Rectal smooth muscle tissue (tissue), 1 donor: ENCODE data around the gene C10orf71.

ENCODE experiments used
- H3K27ac ChIP-seq: one replicate; pipeline ENCODE4 v1.7.0; 2013; ENCODE audit warnings: low read depth, low read length, inconsistent platforms
- H3K27me3 ChIP-seq: one replicate; pipeline ENCODE4 v1.7.0; 2013; ENCODE audit warnings: low read length; ENCODE audit not compliant: control insufficient read depth, insufficient read depth
- H3K36me3 ChIP-seq: one replicate; pipeline ENCODE4 v1.7.0; 2013; ENCODE audit warnings: low read length; ENCODE audit not compliant: control insufficient read depth, insufficient read depth
- H3K4me1 ChIP-seq: one replicate; pipeline ENCODE4 v1.7.0; 2013; ENCODE audit warnings: low read length; ENCODE audit not compliant: control insufficient read depth, insufficient read depth
- H3K4me3 ChIP-seq: one replicate; pipeline ENCODE4 v1.7.0; 2013; ENCODE audit warnings: low read length
- H3K9ac ChIP-seq: one replicate; pipeline ENCODE4 v1.7.0; 2013; ENCODE audit warnings: low read length

Gene C10orf71

DNA sequence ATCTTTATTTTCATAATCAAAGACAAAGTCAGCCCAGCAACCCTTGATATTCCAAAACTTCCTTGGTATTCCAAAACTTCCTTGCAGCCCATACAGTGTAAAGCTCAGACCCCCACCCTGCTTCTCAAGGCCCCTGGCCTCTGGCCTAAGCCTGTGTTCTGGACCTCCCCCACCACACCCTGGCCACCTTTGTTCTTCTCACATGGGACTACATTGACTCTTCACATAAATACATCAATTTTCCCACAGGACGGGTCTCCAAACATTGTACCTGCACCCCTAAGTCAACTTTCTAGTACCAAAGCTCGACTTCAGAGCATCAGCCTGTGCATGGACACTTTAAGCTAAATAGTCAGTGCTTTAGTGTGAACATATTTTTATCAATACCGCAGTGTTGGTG, 56.3 kb downstream of the C10orf71 start:
- Histone ChIP-seq H3K27ac (no peak overlapping the region), H3K27me3 (no peaks in the 10 kb centered on the region), H3K36me3 (no peaks in the 10 kb centered on the region), H3K4me3 (no peak overlapping the region), H3K4me1 (no peaks in the 10 kb centered on the region), H3K9ac (no peak overlapping the region)

DNA sequence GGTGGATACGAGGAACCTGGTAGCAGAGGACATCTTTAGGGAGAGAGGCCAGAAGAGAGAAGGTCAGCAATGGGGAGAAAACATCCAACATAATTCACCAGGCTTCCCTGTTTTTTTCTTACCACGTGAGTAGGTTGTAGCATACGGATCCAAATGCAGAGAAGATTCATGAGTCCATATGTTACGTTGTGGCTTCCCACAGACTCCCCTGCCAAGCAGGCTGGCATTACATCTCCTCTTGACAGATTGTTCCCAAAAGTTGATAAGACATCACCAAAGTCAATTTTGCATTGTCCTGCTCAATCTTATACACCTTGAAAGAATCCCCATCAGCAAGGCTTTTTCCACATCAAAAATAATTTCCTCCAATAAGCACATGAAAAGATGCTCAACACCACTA, 57.2 kb downstream of the C10orf71 start:
- Histone ChIP-seq H3K27ac (no peak overlapping the region), H3K4me1 (no peaks in the 10 kb centered on the region), H3K27me3 (no peaks in the 10 kb centered on the region), H3K9ac (no peak overlapping the region), H3K4me3 (no peak overlapping the region), H3K36me3 (no peaks in the 10 kb centered on the region)

DNA sequence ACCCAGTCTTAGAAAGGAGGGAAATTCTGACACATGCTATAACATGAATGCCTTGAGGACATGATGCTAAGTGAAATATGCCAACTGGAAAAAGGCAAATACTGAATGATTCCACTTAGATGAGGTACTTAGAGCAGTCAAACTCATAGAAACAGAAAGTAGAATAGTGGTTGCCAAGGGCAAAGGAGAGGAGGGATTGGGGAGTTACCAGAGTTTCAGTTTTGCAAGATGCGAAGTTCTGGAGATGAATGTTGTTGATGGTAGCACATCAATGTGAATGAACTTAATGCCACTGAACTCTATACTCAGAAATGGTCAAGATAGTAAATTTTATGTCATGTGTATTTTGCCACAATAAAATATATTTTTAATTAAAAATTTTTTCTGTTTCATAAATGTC, 58.0 kb downstream of the C10orf71 start:
- Histone ChIP-seq H3K4me3 (no peak overlapping the region), H3K4me1 (no peaks in the 10 kb centered on the region), H3K36me3 (no peaks in the 10 kb centered on the region), H3K27me3 (no peaks in the 10 kb centered on the region), H3K9ac (no peak overlapping the region), H3K27ac (no peak overlapping the region)

DNA sequence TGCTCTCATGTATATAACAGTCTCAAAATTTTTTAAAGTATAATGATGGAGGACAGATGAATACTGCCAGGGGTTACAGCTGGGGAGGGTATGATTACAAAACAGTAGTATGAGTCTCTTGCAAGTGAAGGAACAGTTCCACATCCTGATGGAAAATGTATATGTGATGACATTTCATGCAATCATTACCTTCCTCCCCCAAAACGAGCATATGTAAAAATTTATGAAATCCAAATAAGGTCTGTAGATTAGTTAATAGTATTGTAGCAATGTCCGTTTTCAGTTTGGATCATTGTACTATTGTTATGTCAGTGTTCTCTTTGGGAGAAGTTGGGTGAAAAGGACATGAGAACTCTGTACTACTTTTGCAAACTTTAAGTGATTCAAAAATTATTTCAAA, 58.9 kb downstream of the C10orf71 start:
- Histone ChIP-seq H3K36me3 (no peaks in the 10 kb centered on the region), H3K27me3 (no peaks in the 10 kb centered on the region), H3K9ac (no peak overlapping the region), H3K4me1 (no peaks in the 10 kb centered on the region), H3K4me3 (no peak overlapping the region), H3K27ac (no peak overlapping the region)

DNA sequence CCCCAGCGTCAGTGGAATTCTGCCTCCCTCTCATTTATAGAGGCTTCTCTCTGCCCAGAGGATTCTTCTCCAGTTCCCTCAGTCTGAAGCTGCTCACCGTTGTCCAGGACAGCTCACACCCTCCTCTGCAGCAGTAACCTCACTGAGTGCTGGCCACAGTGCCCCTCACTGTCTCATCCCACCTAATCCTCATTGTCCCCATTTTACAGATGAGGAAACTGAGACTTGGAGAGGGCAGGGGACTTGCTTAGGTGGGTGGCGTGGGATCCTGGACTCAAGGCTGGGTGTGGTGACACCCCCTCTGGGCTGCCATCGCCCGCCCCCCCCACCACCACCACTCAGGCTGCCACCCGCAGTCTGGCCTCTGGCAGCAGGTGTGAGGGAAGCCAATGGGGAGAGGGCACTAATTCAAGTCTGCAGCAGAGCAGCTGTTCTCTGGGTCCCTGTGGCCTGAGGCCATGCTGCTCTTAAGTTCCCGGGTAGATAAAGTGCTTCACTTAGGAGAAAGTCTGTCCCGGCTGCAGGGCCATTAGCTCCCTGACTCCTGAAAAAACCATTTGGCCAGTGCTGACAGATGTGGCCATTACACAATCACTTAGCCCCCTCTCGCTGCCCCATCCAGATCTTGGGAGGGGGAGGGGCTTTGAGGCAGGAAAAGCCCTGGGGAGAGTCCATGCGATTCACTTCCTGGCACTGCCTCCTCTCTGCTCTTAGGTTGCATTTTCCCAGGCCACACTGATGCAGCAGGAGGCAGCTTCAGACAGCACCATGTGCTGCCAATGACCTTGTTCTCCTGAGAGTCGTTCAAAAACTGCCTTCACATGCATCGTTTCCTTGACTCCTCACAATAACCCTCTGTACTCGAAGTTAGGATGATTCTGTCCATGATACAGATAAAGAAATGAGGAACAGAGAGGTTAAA, 60.6 kb downstream of the C10orf71 start:
- Histone ChIP-seq H3K4me3 (no peak overlapping the region), H3K27ac (no peak overlapping the region), H3K27me3 (no peaks in the 10 kb centered on the region)

DNA sequence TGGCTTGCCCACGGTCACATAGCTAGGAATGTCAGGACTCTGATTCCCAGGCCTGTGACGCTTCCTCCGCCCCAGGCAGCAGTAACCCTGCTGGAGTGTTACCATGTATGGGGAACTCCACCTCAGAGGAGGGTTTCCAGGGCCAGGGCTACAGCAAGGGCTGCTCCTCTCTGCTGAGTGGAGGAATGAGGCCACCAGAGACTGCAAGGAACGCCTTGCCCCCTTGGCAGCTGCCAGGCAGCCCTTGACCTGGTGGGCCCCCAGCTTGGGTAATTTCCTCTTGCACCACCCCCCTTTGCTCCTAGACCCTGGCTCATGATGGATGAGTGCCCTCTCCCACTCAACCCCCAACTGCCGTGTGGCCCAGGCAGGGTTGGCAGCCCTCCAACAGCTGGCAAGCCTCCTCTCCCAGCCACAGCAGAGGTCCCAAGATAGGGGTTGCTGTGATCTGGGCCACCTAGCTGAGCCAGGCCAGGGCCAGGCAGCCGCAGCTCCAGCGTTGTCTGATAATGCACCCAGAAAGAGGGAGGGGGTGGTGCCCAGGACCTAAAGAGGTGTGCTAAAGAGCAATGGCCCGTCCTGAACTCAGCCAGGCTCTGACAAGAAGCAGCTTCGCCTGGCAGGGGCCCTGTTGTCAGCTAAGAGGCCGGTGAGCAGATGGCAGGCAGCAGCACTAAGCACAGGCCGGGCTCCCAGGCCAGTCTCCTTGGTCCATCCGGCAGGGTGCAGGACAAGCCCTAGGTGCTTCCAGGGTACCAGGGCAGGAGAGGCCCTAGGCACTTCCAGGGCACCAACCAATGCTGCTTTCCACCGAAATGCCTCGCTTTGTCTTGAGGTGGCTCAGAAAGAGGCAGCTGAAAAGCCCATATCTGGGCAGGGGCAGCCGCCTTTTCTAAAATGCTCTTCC, 61.6 kb downstream of the C10orf71 start:
- Histone ChIP-seq H3K4me3 (no peak overlapping the region), H3K36me3 (no peaks in the 10 kb centered on the region), H3K4me1 (no peaks in the 10 kb centered on the region), H3K27ac (no peak overlapping the region), H3K27me3 (no peaks in the 10 kb centered on the region), H3K9ac (no peak overlapping the region)

More for the DNA sequence above, 60.6 kb downstream of the C10orf71 start:
- H3K4me1 ChIP-seq = no peaks in the 10 kb centered on the region
- no peak overlapping the region for H3K9ac ChIP-seq
- H3K36me3 ChIP-seq = no peaks in the 10 kb centered on the region

DNA sequence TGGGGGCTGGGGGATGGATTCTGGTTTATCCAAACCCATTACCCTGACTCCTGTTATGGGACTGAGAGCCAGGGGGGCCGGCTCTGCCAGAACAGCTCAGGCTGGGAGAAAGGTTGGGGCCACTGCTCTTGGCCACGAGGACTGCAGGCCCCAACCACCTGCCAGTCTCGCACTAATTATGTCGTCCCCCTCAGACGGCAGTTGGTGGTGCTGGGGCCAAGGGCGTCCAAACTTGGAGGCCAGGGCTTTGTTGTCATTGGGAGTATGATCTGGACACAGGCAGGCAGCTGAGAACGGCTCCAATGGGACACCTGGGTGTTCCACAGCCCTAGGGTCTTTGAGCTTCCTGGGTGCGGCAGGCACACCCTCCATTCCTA, 62.2 kb downstream of the C10orf71 start:
- Histone ChIP-seq H3K27me3 (no peaks in the 10 kb centered on the region), H3K4me1 (no peaks in the 10 kb centered on the region), H3K9ac (no peak overlapping the region), H3K27ac (no peak overlapping the region), H3K4me3 (no peak overlapping the region), H3K36me3 (no peaks in the 10 kb centered on the region)

DNA sequence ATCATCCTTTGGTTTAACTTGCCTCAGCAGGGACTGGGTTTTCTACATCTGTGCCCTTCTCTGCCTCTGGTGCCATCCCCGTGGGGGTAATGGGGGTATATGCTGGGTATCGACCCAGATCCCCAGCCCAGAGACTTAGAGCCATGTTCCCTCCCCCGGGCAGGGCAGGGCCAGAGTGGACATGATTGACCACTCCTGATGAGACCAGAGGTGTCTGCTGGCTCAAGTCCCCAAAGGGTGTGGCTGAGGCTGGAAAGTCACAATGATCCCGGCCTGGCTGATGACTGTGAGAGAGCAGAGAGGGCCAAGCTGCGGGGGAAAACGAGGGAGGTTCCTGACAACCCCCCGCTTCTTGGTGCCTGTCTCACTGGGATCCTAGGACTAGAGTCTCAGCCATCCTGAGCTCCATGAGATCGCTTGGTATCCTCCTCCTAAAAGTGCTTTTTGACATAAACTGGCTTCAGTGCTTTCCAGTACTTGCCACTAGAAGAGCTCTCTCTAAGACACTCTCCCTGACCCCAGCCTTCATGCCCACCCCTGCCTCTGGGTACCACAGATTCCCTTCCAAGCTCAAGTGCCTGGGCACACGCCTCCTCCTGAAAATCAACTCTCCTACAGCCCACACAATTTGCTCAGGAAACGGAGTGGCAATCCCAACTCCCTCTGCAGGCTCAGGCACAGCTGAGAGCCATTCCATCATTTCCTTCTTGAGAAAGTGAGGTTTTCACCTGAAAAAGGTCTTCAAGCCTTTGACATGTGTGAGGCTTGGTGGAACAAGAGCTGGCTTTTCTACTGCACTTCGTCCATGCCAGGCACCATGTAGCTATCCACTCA, 63.0 kb downstream of the C10orf71 start:
- H3K36me3 ChIP-seq = no peaks in the 10 kb centered on the region
- no peaks in the 10 kb centered on the region for H3K4me1 ChIP-seq
- no peak overlapping the region for H3K27ac ChIP-seq
- H3K4me3 ChIP-seq = no peak overlapping the region
- no peak overlapping the region for H3K9ac ChIP-seq
- no peaks in the 10 kb centered on the region for H3K27me3 ChIP-seq

DNA sequence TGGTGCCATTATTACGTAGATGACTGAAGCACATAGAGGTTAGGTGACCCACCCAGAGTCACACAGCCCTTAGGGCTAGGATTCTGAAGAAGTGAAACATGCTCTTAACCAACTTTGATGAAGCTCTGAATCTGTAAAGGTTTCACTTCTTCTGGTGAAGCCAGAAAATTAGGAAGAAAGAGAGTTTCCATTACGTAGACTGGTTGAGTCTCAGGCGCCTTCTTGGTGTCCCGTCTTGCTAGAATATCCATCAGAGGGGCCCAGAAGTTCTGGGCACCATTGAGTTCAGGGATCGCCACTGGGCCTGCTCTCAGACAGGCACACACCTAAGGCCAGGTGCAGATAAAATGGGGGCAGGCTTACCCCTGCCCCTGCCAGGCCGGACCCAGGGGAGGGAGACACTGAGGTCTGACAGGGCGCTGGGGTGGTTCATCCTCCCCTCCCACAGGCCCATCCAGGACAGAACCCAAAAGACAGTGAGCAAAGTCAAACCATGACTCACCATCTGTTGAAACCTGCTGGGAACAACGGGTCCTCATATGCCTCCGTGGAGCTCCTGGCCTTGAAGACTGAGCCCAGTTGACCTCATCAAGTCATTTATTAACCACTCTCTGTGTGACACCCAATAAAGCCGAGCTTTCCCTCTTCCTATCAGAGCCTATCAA, 63.8 kb downstream of the C10orf71 start:
- H3K4me1 ChIP-seq = no peaks in the 10 kb centered on the region
- H3K36me3 ChIP-seq = no peaks in the 10 kb centered on the region
- no peak overlapping the region for H3K27ac ChIP-seq
- H3K27me3 ChIP-seq = no peaks in the 10 kb centered on the region
- no peak overlapping the region for H3K9ac ChIP-seq
- no peak overlapping the region for H3K4me3 ChIP-seq

DNA sequence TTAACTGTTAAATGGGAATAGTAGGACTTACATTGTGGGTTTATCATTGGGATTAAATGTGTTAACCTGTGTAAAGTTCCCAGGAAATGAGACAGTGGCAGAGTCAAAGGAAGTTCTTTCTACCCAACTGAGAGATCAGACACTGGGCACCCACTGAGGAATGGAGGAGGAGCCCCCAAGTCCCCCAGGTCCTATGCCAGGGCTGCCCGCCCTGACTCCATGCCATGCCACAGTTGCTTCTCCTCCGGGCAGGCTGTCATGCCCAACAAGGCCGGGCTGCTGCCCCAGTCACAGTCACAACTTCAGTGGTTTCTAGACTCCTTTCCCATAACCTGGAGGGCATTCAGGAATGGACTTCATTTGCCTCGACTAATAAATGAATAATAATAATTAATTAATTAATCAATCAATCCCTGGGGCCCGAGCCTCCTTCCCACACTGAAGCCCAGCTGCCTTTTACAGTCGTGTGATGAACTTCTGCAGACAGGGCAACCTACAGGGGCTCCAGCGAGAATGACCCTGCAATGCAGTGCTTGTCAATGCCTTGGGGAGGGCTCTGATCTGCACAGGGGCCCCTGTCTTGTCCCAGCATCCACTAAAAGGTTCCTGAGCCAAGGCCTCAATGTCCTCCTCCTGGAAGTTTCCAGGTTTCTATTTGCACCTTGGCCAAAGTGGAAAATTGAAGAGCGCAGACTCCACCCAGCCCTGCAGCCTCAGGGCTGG, 64.5 kb downstream of the C10orf71 start:
- H3K27ac ChIP-seq = no peak overlapping the region
- no peaks in the 10 kb centered on the region for H3K27me3 ChIP-seq
- no peak overlapping the region for H3K4me3 ChIP-seq

DNA sequence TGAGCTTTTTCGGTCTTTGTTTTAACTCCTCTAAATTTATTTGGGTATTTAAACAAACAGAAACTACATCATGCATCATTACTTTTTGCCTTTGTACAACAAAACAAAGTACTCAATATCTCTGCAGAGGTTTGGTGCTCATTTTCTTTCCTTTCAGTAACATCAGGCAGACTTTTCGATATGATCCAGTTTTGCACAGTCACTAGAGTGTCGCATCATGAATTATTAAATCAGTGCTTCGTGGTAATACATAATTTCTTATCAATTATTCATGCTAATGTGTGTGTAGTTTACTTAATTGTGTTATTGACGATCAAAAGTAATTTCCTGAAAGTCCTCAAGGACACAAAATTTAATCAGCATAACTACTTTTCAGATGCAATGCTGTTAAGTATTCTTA, 65.1 kb downstream of the C10orf71 start:
- no peak overlapping the region for H3K27ac ChIP-seq
- H3K9ac ChIP-seq = no peak overlapping the region
- H3K27me3 ChIP-seq = no peaks in the 10 kb centered on the region
- no peaks in the 10 kb centered on the region for H3K36me3 ChIP-seq
- H3K4me1 ChIP-seq = no peaks in the 10 kb centered on the region
- H3K4me3 ChIP-seq = no peak overlapping the region

More for the DNA sequence above, 64.5 kb downstream of the C10orf71 start:
- Histone ChIP-seq H3K9ac (no peak overlapping the region), H3K4me1 (no peaks in the 10 kb centered on the region), H3K36me3 (no peaks in the 10 kb centered on the region)
